ENCODE data around the gene ADAMTS17.

GRCh38 chr15:100029045-100029444, 312.7 kb downstream of the ADAMTS17 start:
- TF ChIP-seq CTCF (IDR thresholded peaks at IDR 0.05) (no peak), POLR2A (IDR thresholded peaks at IDR 0.05) (no peak)
